ENCODE measurements around the gene PIK3CD.

DNA sequence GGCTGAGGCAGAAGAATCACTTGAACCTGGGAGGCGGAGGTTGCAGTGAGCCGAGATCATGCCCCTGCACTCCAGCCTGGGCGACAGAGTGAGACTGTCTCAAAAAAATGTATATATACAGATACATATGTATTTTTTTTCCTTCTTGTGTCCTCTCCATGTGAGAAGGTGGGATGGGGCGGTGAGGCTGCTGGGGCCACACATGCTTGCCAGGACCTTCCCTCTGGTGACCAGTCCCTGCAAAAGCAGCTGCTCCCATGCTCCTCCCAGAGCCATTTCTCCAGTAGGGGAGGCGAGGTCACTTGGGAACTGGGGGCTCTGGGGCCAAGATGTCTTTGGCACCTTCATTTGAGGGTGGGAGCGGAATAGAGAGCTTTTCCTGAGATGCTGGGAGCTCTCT lies 74.9 kb downstream of the PIK3CD start:
- TF ChIP-seq, protein P1, sequence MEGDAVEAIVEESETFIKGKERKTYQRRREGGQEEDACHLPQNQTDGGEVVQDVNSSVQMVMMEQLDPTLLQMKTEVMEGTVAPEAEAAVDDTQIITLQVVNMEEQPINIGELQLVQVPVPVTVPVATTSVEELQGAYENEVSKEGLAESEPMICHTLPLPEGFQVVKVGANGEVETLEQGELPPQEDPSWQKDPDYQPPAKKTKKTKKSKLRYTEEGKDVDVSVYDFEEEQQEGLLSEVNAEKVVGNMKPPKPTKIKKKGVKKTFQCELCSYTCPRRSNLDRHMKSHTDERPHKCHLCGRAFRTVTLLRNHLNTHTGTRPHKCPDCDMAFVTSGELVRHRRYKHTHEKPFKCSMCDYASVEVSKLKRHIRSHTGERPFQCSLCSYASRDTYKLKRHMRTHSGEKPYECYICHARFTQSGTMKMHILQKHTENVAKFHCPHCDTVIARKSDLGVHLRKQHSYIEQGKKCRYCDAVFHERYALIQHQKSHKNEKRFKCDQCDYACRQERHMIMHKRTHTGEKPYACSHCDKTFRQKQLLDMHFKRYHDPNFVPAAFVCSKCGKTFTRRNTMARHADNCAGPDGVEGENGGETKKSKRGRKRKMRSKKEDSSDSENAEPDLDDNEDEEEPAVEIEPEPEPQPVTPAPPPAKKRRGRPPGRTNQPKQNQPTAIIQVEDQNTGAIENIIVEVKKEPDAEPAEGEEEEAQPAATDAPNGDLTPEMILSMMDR (IDR thresholded peaks at IDR 0.05 in 2 of 3, conservative IDR thresholded peaks at IDR 0.05 in 1 of 3; ENCODE audit: control insufficient read depth in 2 of 3, extremely low read depth in 1 of 3, insufficient read depth in 1 of 3, low read depth in 3 of 3, low read length in 3 of 3): no peak
- TF ChIP-seq, protein P2, sequence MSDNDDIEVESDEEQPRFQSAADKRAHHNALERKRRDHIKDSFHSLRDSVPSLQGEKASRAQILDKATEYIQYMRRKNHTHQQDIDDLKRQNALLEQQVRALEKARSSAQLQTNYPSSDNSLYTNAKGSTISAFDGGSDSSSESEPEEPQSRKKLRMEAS (IDR thresholded peaks at IDR 0.05; ENCODE audit: low read depth, low read length): no peak
- TF ChIP-seq EZH2 (IDR thresholded peaks at IDR 0.05; ENCODE audit: borderline replicate concordance, control insufficient read depth, low read depth, low read length) (no peak), ZNF274 (IDR thresholded peaks at IDR 0.05; ENCODE audit: insufficient read depth, insufficient read length) (no peak), TAF1 (IDR thresholded peaks at IDR 0.05; ENCODE audit: borderline replicate concordance, low read depth, low read length) (no peak), SUZ12 (IDR thresholded peaks at IDR 0.05; ENCODE audit: unreplicated experiment) (no peak)
- TF ChIP-seq, protein P3, sequence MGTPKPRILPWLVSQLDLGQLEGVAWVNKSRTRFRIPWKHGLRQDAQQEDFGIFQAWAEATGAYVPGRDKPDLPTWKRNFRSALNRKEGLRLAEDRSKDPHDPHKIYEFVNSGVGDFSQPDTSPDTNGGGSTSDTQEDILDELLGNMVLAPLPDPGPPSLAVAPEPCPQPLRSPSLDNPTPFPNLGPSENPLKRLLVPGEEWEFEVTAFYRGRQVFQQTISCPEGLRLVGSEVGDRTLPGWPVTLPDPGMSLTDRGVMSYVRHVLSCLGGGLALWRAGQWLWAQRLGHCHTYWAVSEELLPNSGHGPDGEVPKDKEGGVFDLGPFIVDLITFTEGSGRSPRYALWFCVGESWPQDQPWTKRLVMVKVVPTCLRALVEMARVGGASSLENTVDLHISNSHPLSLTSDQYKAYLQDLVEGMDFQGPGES (IDR thresholded peaks at IDR 0.05): no peak
